Endothelial cell of umbilical vein (primary cell): ENCODE measurements around the gene DTX2.

Experiments used
- JUN ChIP-seq: IDR thresholded peaks from 2 replicates; pipeline ENCODE4 v1.6.1; 2011; ENCODE audit warnings: borderline replicate concordance, low read depth; ENCODE audit not compliant: insufficient read length, insufficient read depth
- POLR2A ChIP-seq: IDR thresholded peaks from 2 replicates; pipeline ENCODE4 v1.6.1; 2012; ENCODE audit warnings: low read depth, mild to moderate bottlenecking, control low read depth, low read length
- TF ChIP-seq, protein P1 (sequence below), 2 donors: IDR thresholded peaks; 1 replicate in 1 of 2; 2 replicates in 1 of 2; pipeline ENCODE4 v1.5.1; 2011; ENCODE audit warnings: low read length in 2 of 2, mild to moderate bottlenecking in 2 of 2, moderate library complexity in 2 of 2, control low read depth in 1 of 2, inconsistent platforms in 1 of 2, low read depth in 1 of 2; ENCODE audit not compliant: insufficient read depth in 1 of 2; ENCODE audit errors: extremely low read depth in 1 of 2
- TF ChIP-seq, protein P2 (sequence below): IDR thresholded peaks from 2 replicates; pipeline ENCODE4 v1.6.1; 2011; ENCODE audit not compliant: insufficient read depth, insufficient read length

GRCh38 chr7:76509931-76510877, 48.7 kb downstream of the DTX2 start, which contains the start of gene UPK3B:
- TF ChIP-seq POLR2A: no peak
- TF ChIP-seq, protein P1, sequence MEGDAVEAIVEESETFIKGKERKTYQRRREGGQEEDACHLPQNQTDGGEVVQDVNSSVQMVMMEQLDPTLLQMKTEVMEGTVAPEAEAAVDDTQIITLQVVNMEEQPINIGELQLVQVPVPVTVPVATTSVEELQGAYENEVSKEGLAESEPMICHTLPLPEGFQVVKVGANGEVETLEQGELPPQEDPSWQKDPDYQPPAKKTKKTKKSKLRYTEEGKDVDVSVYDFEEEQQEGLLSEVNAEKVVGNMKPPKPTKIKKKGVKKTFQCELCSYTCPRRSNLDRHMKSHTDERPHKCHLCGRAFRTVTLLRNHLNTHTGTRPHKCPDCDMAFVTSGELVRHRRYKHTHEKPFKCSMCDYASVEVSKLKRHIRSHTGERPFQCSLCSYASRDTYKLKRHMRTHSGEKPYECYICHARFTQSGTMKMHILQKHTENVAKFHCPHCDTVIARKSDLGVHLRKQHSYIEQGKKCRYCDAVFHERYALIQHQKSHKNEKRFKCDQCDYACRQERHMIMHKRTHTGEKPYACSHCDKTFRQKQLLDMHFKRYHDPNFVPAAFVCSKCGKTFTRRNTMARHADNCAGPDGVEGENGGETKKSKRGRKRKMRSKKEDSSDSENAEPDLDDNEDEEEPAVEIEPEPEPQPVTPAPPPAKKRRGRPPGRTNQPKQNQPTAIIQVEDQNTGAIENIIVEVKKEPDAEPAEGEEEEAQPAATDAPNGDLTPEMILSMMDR (IDR thresholded peaks at IDR 0.05; ENCODE audit: extremely low read depth in 1 of 2, insufficient read depth in 1 of 2, low read depth in 1 of 2, low read length in 2 of 2): no peak
- TF ChIP-seq, protein P2, sequence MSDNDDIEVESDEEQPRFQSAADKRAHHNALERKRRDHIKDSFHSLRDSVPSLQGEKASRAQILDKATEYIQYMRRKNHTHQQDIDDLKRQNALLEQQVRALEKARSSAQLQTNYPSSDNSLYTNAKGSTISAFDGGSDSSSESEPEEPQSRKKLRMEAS: no peak
- no peak for TF ChIP-seq JUN
